Uterus (tissue), 4 donors: Measurements from ENCODE around the gene KASH5. TPM values are rescaled to one million over a fixed set of nuclear protein-coding genes. Genes with fewer than 3 reads are reported as not detected.

ENCODE experiments used
- DNase-seq, 2 donors: peaks; one replicate each; pipeline ENCODE4 v3.0.0-alpha.2; 2019 to 2020
- H3K27ac ChIP-seq, 2 donors: fragments of 200-600 bp; sonication (generic); 1 replicate in 1 of 2; 2 replicates in 1 of 2; pipeline ENCODE4 v1.5.1; 2016 to 2018
- H3K27me3 ChIP-seq, 2 donors: fragments of 200-600 bp; sonication (generic); one replicate each; pipeline ENCODE4 v1.5.1; 2018 to 2019; ENCODE audit warnings: control low read depth in 1 of 2
- H3K36me3 ChIP-seq, 2 donors: fragments of 200-600 bp; sonication (generic); one replicate each; pipeline ENCODE4 v1.5.1; 2019; ENCODE audit warnings: control low read depth in 1 of 2
- H3K4me1 ChIP-seq, 2 donors: fragments of 200-600 bp; sonication (generic); one replicate each; pipeline ENCODE4 v1.5.1; 2018 to 2019; ENCODE audit warnings: control low read depth in 1 of 2
- H3K4me3 ChIP-seq, 2 donors: fragments of 200-600 bp; sonication (generic); 1 replicate in 1 of 2; 2 replicates in 1 of 2; pipeline ENCODE4 v1.5.1; 2018 to 2019; ENCODE audit warnings: mild to moderate bottlenecking in 1 of 2
- H3K9me3 ChIP-seq, 2 donors: fragments of 200-600 bp; sonication (generic); one replicate each; pipeline ENCODE4 v1.5.1; 2019; ENCODE audit warnings: control low read depth in 1 of 2
- POLR2A ChIP-seq, 2 donors: fragments of 450-650 bp; IDR thresholded peaks; one replicate each; pipeline ENCODE4 v1.6.1; 2016; ENCODE audit warnings: antibody characterized with exemption in 2 of 2, mild to moderate bottlenecking in 1 of 2, moderate library complexity in 1 of 2
- intact Hi-C: fragments of 100-400 bp; cut with DNase I; formaldehyde crosslinking; loops from one replicate; pipeline ENCODE4 v1.15.1; 2023; ENCODE audit warnings: low total_unique reads
- total RNA-seq, 4 donors: library from RNA; depleted of rRNA in 3 of 4; stranded (reverse); fragments of >200 nt in 3 of 4; gene quantifications; one replicate each; pipeline versions ENCODE4 v1.1.0 to v1.2.4, GENCODE V29; 2014 to 2023
- TF ChIP-seq, protein P1 (sequence below), 4 experiments: fragments of 200-600 bp in 2 of 4; fragments of 450-650 bp in 2 of 4; sonication (generic) in 2 of 4; IDR thresholded peaks; one replicate each; pipeline ENCODE4 v1.5.1; 2016 to 2019; ENCODE audit warnings: antibody characterized with exemption in 4 of 4, mild to moderate bottlenecking in 2 of 4, moderate library complexity in 1 of 4
- donor health status: DM: yes; HTN: yes; CAD: no.

Gene KASH5
- total RNA-seq, 4 donors from 2014 or later, result 0.55 TPM; not detected in 3

DNA sequence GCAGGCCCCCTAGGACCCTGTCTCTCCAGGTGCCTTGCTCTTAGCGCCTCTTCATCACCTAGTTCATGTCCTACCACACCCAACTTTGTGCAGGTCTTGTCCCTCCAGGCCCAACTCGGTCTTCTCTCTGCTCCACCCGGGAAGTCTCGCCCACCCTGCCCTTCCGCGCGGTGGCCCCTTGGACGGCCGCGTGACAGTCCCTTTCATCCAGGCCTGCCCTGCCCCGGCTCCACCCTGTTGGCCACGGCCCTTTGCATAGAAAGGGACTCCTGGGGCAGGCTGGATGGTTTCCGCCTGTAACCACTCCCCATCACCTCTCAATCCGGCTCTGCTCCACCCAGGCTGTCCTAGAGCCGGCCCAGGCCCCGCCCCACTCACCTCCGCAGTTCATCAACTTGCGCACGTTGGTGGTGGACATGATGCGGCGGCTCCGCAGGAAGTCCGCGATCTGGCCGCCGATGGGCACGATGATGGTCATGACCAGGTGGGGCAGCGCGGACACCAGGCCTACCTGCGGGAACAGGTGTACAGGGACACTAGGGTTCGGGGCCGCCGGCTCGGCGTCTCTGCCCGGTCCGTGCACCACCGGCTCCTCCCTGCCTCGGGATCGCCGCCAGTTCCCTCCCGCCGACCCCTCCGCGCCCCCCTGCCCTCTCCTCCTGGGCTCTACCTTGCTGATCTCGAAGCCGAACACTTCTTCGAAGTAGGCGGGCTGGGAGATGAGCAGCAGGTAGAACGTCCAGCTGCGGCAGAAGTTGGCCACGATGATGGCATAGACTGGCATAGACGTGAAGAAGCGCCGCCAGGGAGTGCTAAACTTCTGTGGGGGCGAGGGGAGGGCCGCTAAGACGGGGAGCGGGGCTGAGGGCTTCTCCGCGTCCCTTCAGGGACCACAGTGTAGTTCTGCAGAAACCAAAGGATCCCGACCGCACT, 44.4 kb downstream of the KASH5 start:
- DNase-seq, result no peak
- intact Hi-C loops, result loop anchor here (10.0 kb wide), 1 partner anchor 208 kb away; no protein-coding TSS in a partner anchor
- Histone ChIP-seq H3K27ac (no peak overlapping the region), H3K27me3 (peaks cover 25 to 44% of the 10 kb centered on the region in 2 donors), H3K4me1 (no peaks in the 10 kb centered on the region), H3K9me3 (no peaks in the 10 kb centered on the region), H3K4me3 (no peak overlapping the region), H3K36me3 (no peaks in the 10 kb centered on the region)
- TF ChIP-seq POLR2A (IDR thresholded peaks at IDR 0.05), result no peak
- TF ChIP-seq, protein P1, sequence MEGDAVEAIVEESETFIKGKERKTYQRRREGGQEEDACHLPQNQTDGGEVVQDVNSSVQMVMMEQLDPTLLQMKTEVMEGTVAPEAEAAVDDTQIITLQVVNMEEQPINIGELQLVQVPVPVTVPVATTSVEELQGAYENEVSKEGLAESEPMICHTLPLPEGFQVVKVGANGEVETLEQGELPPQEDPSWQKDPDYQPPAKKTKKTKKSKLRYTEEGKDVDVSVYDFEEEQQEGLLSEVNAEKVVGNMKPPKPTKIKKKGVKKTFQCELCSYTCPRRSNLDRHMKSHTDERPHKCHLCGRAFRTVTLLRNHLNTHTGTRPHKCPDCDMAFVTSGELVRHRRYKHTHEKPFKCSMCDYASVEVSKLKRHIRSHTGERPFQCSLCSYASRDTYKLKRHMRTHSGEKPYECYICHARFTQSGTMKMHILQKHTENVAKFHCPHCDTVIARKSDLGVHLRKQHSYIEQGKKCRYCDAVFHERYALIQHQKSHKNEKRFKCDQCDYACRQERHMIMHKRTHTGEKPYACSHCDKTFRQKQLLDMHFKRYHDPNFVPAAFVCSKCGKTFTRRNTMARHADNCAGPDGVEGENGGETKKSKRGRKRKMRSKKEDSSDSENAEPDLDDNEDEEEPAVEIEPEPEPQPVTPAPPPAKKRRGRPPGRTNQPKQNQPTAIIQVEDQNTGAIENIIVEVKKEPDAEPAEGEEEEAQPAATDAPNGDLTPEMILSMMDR (IDR thresholded peaks at IDR 0.05), result no peak

DNA sequence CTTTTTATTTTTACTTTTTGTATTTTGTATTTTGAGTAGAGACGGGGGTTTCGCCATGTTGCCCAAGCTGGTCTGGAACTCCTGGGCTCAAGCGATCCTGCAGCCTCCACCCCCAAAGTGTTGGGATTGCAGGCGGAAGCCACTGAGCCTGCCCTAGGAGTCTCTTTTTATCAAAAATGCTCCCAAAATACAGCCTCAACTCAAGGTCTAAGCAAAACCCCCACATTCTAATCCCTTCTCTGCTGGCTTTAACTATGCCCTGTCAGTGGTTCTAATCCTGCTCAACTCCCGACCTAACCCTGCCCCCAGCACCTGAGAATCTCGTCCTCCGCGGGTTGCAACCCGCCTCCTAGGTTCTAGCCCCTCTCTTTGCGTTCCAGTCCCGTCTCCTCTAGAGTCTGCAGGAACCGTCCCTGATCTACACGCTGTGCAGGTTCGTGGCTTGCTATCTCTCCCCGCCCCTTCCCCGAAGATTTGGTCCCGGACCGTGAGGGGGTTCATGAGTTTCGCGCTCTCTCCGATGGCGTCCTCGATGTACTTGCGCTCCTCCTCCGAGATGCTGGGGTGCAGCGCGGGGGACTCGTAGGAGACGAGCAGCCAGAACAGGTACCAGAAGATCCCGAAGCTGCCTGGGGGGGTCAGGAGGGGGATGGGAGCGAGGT, 45.3 kb downstream of the KASH5 start:
- Histone ChIP-seq H3K27me3 (peaks cover 15 to 35% of the 10 kb centered on the region in 2 donors), H3K9me3 (no peaks in the 10 kb centered on the region), H3K27ac (no peak overlapping the region), H3K4me3 (no peak overlapping the region), H3K4me1 (no peaks in the 10 kb centered on the region), H3K36me3 (no peaks in the 10 kb centered on the region)
- no peak for TF ChIP-seq POLR2A (IDR thresholded peaks at IDR 0.05)
- TF ChIP-seq, protein P1 (IDR thresholded peaks at IDR 0.05), result no peak
- intact Hi-C loops, result loop anchor here (10.0 kb wide), 1 partner anchor 209 kb away; no protein-coding TSS in a partner anchor
- no peak for DNase-seq

DNA sequence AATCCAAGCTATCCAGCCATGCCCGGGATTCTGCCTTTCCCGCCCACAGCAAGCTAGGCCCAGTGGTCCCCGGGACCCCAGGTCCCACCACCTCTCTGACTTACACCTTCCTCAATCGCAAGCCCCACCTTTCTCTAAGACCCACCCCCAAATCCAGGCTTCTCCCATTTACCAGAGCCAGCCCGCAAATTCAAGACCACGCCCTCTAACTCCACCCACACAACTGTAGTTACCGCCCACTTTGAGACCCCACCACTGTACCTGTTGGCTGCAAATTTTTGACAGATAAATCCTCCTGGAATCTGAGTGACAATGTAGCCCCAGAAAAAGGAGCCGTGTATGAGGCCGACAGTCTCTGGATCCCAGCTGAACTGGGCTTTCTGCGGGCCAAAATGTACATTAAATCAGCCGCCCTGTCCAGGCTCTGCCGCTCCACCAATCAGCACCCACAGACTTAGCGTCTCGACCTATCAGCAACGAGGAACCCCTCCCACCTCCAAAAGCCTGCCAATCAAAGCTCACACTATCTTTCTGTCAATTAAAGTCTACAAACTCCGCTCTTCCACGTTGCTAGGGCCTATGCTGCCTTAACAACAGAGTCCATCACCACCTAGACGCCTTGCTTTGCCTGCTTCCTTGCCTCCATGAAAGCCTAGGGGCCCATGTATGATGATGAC, 47.0 kb downstream of the KASH5 start:
- Histone ChIP-seq H3K27ac (no peak overlapping the region), H3K27me3 (peaks cover 10 to 35% of the 10 kb centered on the region in 2 donors), H3K4me1 (no peaks in the 10 kb centered on the region), H3K36me3 (no peaks in the 10 kb centered on the region), H3K4me3 (no peak overlapping the region), H3K9me3 (no peaks in the 10 kb centered on the region)
- intact Hi-C loops, result loop anchor here (10.0 kb wide), 1 partner anchor 210 kb away; no protein-coding TSS in a partner anchor
- TF ChIP-seq, protein P1 (IDR thresholded peaks at IDR 0.05), result no peak
- DNase-seq, result no peak

DNA sequence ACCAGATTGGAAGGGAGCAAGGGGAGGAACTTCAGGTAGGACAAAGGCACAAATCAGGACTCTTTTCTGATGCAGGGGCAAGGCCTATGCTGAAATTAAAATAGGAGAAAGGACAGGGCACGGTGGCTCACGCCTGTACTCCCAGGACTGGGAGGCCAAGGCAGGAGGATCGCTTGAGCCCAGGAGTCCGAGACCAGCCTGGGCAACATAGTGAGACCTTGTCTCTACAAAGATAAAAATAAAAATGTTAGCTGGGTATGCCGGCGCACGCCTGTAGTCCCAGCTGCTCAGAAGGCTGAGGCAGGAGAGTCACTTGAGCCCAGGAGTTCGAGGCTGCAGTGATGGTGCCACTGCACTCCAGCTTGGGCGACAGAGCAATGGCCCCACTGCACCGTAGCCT, 47.6 kb downstream of the KASH5 start:
- peaks cover 10 to 35% of the 10 kb centered on the region in 2 donors for H3K27me3 ChIP-seq
- intact Hi-C loops, result loop anchor here (10.0 kb wide), 1 partner anchor 211 kb away; no protein-coding TSS in a partner anchor
- TF ChIP-seq, protein P1 (IDR thresholded peaks at IDR 0.05), result no peak
- TF ChIP-seq POLR2A (IDR thresholded peaks at IDR 0.05), result no peak

More for the DNA sequence above, 47.6 kb downstream of the KASH5 start:
- Histone ChIP-seq H3K36me3 (no peaks in the 10 kb centered on the region), H3K4me1 (no peaks in the 10 kb centered on the region), H3K4me3 (no peak overlapping the region), H3K9me3 (no peaks in the 10 kb centered on the region), H3K27ac (no peak overlapping the region)
- no peak for DNase-seq
